ENCODE data around the gene TRAF3.
"Not testable (repeated sequence)": the region's sequence is repeated elsewhere in the genome, so short reads cannot be mapped to it uniquely, and the experiment has no call there.

TRAF3 gene

DNA sequence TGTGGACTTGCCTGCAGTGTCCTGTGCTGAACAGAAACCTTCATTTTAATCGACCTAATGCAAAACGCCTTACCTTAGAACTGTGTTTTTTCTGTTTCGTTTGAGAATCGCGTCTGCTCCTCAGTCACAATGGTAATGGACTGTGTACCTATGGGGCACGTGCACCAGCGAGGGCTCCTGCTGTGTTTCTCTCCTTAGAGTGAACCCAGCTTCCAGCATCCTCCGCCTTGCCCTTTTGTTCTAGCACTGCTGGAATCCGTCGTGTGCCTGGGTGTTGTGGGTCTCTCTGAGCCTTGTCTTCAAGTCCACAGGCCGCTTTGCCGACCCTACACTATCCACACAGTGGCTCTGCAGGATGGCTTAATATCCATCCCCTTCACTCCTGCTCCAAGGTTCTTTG lies 148.9 kb downstream of the TRAF3 start:
- peak in 1 of 3 experiments; percentile 21 for DNase-seq

DNA sequence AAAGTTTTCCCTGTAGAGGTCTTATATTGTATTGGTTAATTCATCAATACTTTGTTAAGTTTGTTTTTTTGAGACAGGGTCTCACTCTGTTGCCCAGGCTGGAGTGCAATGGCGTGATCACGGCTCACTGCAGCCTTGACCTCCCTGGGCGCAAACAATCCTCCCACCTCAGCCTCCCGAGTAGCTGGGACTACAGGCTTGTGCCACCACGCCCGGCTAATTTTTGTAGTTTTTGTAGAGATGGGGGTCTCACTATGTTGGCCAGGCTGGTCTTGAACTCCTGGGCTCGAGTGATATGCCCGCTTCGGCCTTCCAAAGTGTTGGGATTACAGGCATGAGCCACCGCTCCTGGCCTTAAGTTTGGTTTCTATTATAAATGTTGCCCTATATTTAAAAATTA lies 149.6 kb downstream of the TRAF3 start:
- DNase-seq, result not testable (repeated sequence)

DNA sequence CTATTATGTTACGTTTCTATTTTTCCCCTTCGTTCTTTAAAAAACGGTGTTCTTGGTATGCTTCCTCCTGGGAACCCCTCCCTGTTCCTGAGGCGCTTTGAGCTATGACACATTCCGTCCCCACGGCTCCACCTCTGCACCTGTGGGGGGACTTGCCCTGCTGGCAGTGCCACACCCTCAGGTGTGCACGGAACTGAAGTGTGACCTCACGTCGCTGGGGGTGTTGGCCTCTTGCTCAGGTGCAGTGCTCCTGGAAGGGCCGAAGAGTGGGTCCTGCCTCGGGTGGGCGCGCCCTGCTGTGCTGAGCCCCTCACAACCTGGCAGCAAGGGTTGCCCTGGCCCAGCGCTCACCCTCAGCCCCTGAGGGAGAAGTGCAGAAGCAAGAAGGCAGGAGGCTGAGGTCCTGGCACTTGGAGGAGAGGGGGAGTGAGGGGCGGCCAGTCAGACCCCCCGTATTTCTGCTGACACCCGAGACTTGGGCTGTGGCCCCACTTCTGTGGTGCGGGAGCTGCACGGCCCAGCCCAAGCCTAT lies 150.2 kb downstream of the TRAF3 start:
- DNase-seq, result no peak

DNA sequence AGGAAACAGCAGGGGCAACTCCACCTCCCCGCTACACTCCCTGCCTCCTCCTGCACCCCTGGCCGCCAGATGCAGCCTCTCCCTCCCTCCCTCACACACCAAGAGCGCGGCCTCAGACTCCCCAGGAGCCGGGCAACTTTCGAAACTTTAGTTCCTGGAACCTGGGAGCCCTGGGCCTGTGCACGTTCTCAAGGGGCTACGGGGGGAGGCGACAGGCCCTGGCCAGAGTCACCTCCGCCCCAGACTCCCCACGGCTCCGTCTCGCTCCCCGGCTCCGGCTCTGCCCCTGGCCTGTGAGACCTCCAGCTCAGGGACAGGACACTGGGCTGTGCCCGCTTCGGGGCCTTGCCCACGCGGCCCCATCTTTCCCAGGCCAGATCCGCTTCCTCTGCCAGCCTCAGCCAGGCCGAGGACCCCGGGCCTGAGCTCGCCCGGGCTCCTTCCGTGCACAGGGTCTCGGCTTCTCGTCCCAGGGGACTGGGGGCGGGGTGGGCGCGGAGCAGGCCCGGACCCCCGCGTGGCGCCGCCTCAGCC lies 150.7 kb downstream of the TRAF3 start:
- DNase-seq, result no peak

DNA sequence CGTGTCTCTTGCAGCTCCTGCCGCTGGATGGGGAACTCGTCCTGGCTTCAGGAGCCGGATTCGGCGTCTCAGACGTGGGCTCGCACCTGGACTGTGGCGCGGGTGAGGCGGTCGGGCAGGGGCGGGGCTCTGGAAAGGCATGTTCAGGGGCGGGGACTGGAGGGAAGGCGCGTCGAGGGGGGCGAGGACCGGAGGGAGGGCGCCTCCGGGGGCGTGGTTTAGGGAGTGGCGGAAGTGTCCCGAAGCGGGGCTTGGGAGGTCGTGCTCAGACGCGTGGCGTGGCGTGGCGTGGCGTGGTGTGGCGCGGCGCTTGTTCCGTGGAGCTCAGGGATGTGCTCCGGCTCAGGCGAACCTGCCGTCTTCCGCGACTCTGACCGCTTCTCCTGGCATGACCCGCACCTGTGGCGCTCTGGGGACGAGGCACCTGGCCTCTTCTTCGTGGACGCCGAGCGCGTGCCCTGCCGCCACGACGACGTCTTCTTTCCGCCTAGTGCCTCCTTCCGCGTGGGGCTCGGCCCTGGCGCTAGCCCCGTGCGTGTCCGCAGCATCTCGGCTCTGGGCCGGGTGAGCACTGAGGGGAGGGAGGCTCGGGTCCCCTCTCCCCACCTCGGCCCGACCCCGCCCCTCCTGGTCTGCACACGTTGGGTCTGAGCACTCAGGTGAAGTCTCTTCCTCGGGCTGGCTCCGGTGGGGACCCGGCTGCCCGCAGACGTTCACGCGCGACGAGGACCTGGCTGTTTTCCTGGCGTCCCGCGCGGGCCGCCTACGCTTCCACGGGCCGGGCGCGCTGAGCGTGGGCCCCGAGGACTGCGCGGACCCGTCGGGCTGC lies 151.4 kb downstream of the TRAF3 start:
- peak; percentile 76 to 85 (median 77) for DNase-seq

DNA sequence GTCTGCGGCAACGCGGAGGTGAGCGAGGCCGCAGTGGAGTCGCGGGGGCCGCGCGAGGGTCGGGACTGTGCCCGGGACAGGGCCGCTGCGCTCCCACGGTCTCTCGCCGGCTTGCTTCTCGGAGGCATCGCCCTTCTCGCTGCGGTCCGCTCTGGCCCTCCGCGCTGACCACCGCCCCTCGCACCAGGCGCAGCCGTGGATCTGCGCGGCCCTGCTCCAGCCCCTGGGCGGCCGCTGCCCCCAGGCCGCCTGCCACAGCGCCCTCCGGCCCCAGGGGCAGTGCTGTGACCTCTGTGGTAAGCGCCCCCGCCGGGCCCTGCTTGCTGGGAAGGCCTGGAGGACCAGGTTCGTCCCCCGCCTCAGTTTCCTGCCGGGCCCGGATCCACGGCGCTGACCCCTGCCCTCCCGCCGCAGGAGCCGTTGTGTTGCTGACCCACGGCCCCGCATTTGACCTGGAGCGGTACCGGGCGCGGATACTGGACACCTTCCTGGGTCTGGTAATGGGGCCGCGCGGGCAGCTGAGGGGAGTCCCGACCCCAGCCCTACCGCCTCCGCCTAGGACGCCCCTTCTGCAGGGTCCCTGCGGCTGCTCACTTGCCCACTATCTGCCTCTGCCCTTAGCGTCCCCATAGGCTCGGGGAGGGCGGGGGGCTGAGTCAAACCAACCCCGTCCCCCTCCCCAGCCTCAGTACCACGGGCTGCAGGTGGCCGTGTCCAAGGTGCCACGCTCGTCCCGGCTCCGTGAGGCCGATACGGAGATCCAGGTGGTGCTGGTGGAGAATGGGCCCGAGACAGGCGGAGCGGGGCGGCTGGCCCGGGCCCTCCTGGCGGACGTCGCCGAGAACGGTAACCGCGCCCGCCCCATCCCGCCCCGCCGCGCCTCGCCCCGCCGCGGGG lies 152.2 kb downstream of the TRAF3 start:
- peak in 1 of 3 experiments; percentile 38 for DNase-seq

DNA sequence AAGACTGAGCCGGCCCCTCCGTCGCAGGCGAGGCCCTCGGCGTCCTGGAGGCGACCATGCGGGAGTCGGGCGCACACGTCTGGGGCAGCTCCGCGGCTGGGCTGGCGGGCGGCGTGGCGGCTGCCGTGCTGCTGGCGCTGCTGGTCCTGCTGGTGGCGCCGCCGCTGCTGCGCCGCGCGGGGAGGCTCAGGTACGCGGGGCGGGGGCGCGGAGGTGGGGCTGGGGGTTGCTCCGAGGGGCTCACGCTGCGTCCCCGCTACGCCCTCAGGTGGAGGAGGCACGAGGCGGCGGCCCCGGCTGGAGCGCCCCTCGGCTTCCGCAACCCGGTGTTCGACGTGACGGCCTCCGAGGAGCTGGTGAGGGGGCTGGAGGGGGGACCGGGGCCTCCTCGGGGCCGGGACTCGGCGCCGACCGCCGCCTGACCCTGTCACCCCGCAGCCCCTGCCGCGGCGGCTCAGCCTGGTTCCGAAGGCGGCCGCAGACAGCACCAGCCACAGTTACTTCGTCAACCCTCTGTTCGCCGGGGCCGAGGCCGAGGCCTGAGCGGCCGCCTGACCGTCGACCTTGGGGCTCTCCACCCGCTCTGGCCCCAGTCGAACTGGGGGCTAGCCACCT lies 153.0 kb downstream of the TRAF3 start:
- peak in 2 of 3 experiments; percentile 46 to 53 for DNase-seq

GRCh38 chr14:102930753-102931579 lies 153.7 kb downstream of the TRAF3 start:
- DNase-seq, result peak; percentile 22 to 42 (median 28)

DNA sequence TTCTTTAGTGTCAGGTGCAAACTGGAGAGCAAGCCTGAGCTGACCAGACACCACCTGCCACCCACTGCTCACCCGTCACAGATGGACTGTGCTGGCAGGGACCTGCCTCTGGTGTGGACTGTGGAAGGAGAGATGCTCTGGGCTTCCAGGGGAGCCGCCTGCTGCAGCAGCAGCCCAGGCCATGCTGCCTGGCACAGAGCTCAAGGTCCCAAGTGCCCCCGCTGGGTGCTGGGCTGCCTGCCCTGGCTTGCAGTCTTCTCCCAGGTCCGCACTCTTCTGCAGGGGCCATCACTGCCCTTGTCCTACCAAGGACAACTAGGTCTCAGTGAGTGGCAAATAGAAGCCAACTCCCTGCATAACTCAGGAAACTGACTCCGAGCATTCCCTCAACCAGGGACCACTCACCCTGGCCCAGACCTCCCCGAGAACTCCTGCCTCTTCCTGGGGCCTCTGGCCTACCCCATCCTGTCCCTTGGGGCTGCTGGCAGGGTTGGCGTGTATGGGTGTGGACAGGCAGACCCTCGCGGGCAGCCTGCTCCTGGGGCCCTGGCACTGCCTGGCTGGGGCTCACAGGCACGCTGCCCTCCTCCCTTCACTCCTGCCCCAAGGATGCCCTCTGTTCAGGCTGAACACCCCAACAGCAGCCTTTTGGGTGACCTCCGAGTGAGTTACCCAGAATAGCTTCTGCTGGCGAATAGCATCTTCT lies 154.5 kb downstream of the TRAF3 start:
- no peak for DNase-seq

DNA sequence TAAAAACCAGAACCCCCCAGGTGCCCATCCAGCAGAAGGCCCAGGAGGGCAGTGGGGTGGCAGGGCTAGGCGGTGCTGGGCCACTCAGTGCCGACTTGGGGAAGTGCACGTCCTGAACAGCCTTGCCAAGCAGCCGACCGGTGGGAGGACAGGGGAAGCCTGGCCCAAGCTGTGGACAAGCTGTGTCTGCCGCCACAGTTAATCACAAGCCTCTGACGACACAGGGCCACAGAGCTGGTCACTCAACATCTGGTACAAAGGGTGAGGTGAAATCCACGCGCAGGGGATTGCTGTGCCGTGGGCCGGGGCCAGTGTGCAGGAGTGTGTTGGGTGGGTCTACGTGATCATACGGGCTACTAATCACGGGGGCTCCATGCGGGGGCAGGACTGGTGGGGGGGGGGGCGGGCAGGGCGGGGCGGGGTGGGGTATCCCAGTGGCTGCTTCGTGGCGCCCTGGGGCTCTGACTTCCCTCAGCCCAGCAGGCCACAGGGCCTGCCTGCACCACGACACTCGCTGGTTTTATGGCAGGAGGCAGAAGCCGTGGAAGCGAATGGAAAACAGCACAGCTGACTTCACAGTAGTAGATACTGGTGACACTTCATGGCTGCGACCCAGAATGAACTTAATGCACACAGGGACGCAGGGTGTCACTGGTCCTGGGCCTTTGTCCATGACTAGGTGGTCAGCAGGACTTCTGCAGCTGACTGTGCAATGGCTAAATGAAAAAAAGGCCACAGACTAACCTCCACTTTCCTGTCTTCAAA lies 155.4 kb downstream of the TRAF3 start:
- no peak for DNase-seq

DNA sequence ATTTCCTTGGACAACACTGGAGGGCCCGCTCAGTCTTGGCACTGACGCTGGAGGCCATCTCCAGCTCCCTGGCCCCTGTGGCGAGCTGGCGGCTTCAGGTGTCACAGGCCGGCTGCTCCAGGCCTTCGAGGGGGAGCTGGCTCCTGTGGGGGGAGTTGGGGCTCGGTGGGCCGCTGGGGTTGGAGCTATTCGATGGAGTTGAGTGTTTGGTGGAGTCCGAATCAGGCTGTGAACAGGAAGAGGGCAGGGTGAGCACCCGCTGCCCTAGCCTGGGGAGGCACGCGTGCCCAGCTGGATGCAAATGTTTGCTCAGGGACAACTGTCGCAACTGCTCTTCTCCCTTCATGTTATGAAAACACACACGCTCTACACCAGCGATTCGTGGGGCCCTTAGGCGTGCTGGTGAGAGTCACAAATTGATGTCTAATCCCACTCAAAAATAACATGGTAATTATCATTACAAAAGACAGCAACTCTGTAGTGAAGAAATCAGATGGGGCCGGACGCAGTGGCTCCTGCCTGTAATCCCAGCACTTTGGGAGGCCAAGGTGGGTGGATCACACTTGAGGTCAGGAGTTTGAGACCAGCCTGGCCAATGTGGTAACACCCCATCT lies 156.5 kb downstream of the TRAF3 start:
- DNase-seq, result peak in 1 of 3 experiments; percentile 23

- no peak for DNase-seq
Measured at GRCh38 chr14:102935756-102936155, 158.5 kb downstream of the TRAF3 start.

DNA sequence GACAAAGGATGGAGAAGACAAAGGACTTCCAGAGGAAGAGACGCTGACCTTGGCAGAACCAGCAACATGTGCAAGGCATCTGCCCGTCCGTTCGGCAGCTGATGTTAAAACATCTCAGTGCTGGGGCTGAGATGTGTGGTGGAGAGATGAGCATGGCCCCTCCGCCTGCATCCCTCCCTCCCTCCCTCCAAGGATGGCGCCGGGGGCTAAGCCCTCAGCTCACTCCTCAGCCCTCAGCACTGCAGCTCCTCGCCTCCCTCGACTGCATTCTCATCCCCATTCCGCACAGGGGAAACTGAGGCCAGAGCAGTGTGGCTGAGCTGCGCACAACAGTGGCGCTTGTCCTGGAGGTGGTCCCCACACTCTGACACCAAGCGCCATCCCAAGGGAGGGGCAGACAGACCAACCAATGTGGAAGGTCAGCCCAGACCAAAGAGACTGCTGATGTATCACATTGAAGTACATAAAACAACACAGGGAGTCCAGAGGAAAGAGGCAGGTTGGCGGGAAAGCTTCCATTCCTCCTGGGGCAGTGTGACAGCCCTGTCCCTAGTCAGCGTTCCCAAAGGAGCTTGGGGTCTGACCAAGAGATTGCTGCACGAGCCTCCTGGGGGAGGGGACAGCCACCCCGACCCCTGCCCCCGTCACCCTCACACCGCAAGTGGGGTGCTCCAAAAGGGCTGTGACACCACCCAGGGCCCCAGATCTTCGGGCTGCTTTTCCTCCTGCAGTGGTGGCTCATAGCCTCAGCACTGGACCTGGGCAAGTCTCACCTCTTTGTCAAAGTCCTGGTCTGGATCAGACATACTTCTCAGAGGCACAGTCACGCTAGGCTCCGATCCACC lies 160.3 kb downstream of the TRAF3 start:
- DNase-seq, result no peak

DNA sequence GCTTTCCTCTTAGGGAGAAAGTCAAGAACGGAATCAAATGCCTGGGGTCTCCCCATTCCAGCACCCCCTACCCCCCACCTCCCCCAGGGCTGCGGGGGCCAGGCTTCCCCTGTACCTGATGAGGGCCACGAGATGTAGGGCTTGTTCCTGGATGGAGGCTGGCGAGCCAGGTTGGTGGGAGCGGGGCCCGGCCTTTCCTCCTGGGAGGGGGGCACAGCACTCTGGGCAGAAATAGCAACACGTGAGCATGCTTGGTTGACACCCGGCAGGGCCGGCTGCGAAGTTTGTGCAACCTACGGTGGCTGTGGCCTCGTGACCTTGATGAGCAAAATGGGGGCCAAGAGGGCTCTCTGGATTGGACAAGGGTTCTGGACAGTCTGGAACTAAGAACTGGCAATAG lies 160.9 kb downstream of the TRAF3 start:
- DNase-seq, result no peak

GRCh38 chr14:102939329-102939728 lies 162.1 kb downstream of the TRAF3 start:
- no peak for DNase-seq

DNA sequence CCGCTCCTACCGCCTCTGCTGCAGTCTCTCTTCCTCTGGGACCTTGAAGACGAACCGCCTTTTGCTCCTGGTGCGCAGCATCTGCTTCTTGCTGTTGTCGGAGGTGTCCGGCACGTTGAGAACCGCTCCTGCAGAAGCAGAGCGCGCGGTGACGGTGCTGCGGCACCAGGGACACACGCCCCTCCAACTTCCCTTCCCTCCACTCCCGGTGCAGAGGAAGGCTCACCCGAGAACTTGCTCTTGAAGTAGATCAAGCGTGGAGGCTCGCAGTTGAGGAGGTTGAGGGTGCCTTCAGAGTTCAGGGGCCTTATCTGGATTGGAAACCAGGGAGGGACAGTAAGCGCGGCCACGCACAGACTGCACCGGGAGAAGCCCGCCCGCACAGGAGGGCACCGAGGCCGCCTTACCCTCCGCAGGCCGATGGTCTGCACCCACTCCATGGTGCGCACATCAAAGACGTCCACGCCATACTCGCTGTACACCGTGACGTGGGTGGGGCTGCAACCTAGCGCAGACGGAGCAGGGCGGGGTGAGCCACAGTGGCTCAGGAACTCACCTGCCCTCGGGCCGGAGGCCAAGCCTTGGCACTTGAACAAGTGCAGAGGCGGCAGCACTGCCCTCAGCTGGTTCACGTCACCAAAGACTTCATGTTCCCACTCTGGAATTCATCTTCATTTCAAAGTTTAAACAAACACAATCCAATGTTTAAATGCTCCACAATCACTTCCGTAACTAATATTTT lies 162.7 kb downstream of the TRAF3 start:
- DNase-seq, result no peak

DNA sequence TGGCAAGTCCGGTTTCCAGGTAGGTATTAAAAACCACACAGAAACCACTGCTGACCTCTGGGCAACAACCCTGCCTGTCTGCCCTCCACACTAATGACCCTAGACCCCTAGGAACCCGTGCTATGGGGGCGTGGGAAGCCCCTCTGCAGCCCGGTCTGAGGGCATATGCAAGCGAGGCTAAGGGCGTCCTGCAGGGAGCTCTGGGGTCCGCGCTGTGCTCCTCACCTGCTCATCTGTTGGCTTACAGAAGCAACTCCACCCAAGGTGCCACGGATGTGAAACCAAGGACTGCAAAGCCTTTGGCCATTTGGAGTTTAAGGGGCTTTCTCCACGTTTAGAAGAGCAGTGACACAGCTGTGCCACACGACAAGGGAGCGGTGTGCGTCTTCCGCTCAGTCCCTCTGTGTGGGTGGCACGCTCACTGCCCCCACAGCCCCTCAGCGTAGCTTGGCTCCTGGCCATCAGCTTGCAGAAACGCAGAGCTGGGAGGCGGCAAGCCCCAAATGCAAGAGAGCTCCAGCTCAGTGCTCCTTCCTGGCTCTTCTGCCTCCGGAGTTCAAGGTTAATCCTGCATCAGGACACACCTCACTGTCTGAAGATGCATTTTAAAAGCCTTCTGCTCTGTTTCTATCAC lies 163.6 kb downstream of the TRAF3 start:
- no peak for DNase-seq

Data from NCI-H1417 (cell line).